HUES64 (cell line): ENCODE data around the gene AGPAT4.

Source experiments
- H3K27ac ChIP-seq: 2 replicates; pipeline ENCODE4 v1.7.0; 2013; ENCODE audit warnings: low read depth, low read length, inconsistent platforms
- H3K27me3 ChIP-seq: 2 replicates; pipeline ENCODE4 v1.6.1; 2013; ENCODE audit warnings: mild to moderate bottlenecking, low read length; ENCODE audit not compliant: insufficient read depth
- H3K36me3 ChIP-seq: 2 replicates; pipeline ENCODE4 v1.6.1; 2013; ENCODE audit warnings: mild to moderate bottlenecking, low read length; ENCODE audit not compliant: insufficient read depth
- H3K4me1 ChIP-seq: 2 replicates; pipeline ENCODE4 v1.6.1; 2013; ENCODE audit warnings: mild to moderate bottlenecking, low read length, moderate library complexity; ENCODE audit not compliant: insufficient read depth
- H3K4me3 ChIP-seq: 2 replicates; pipeline ENCODE4 v1.5.1; 2013; ENCODE audit warnings: mild to moderate bottlenecking, low read length, moderate library complexity
- H3K9ac ChIP-seq: 2 replicates; pipeline ENCODE4 v1.6.1; 2013; ENCODE audit warnings: mild to moderate bottlenecking, low read depth, low read length
- H3K9me3 ChIP-seq: 2 replicates; pipeline ENCODE4 v1.6.1; 2013; ENCODE audit warnings: low read depth, low read length; ENCODE audit not compliant: insufficient read depth
- WGBS: fragments of 150-250, 120-280 bp; methylation state at CpG from one replicate; pipeline ENCODE4 v1.1.7; 2013; ENCODE audit warnings: missing lambda C conversion rate; 5-methylcytosine and 5-hydroxymethylcytosine counted together

The AGPAT4 gene

GRCh38 chr6:161105408-161105807, 168.5 kb downstream of the AGPAT4 start:
- H3K9me3 ChIP-seq, result no peaks in the 10 kb centered on the region
- H3K4me1 ChIP-seq, result no peaks in the 10 kb centered on the region
- no peak overlapping the region for H3K9ac ChIP-seq
- no peak overlapping the region for H3K4me3 ChIP-seq
- no peak overlapping the region for H3K27ac ChIP-seq
- no peaks in the 10 kb centered on the region for H3K27me3 ChIP-seq
- WGBS, result 88% methylated on average over 2 of the region's 2 CpGs
- peaks cover 96% of the 10 kb centered on the region for H3K36me3 ChIP-seq

GRCh38 chr6:161104966-161105365, 168.9 kb downstream of the AGPAT4 start:
- Histone ChIP-seq H3K27me3 (no peaks in the 10 kb centered on the region), H3K27ac (no peak overlapping the region), H3K4me3 (no peak overlapping the region), H3K9me3 (no peaks in the 10 kb centered on the region), H3K9ac (no peak overlapping the region), H3K4me1 (no peaks in the 10 kb centered on the region), H3K36me3 (peaks cover 93% of the 10 kb centered on the region)

- Histone ChIP-seq H3K27me3 (no peaks in the 10 kb centered on the region), H3K36me3 (peaks cover 91% of the 10 kb centered on the region), H3K4me3 (no peak overlapping the region), H3K27ac (no peak overlapping the region), H3K9ac (no peak overlapping the region), H3K9me3 (no peaks in the 10 kb centered on the region), H3K4me1 (no peaks in the 10 kb centered on the region)
- 96% methylated on average over 4 of the region's 4 CpGs for WGBS
Observed at GRCh38 chr6:161103475-161103874, 170.4 kb downstream of the AGPAT4 start.

- H3K27ac ChIP-seq, result no peak overlapping the region
- no peaks in the 10 kb centered on the region for H3K9me3 ChIP-seq
- H3K36me3 ChIP-seq, result peaks cover 91% of the 10 kb centered on the region
- no peak overlapping the region for H3K4me3 ChIP-seq
- 91% methylated on average over 7 of the region's 7 CpGs for WGBS
- no peak overlapping the region for H3K9ac ChIP-seq
- H3K27me3 ChIP-seq, result no peaks in the 10 kb centered on the region
- H3K4me1 ChIP-seq, result no peaks in the 10 kb centered on the region
Observed at GRCh38 chr6:161101517-161101916, 172.3 kb downstream of the AGPAT4 start.

GRCh38 chr6:161100072-161100471, 173.8 kb downstream of the AGPAT4 start:
- Histone ChIP-seq H3K27me3 (no peaks in the 10 kb centered on the region), H3K36me3 (peaks cover 88% of the 10 kb centered on the region), H3K4me1 (peaks cover 5% of the 10 kb centered on the region; the same call in 1 of the 2 replicates), H3K4me3 (no peak overlapping the region), H3K27ac (no peak overlapping the region), H3K9me3 (no peaks in the 10 kb centered on the region), H3K9ac (no peak overlapping the region)
- WGBS, result 96% methylated on average over 8 of the region's 8 CpGs

- no peaks in the 10 kb centered on the region for H3K27me3 ChIP-seq
Observed at GRCh38 chr6:161095916-161096315, 177.9 kb downstream of the AGPAT4 start.

GRCh38 chr6:161094955-161095354, 178.9 kb downstream of the AGPAT4 start:
- no peak overlapping the region for H3K4me3 ChIP-seq
- no peak overlapping the region for H3K9ac ChIP-seq
- no peaks in the 10 kb centered on the region for H3K27me3 ChIP-seq
- H3K4me1 ChIP-seq, result peaks cover 14% of the 10 kb centered on the region; the same call in 1 of the 2 replicates
- peaks cover 91% of the 10 kb centered on the region for H3K36me3 ChIP-seq
- H3K27ac ChIP-seq, result no peak overlapping the region
- WGBS, result 89% methylated on average over 5 of the region's 5 CpGs
- no peaks in the 10 kb centered on the region for H3K9me3 ChIP-seq

More at GRCh38 chr6:161095916-161096315, 177.9 kb downstream of the AGPAT4 start:
- Histone ChIP-seq H3K9ac (no peak overlapping the region), H3K27ac (no peak overlapping the region), H3K4me3 (no peak overlapping the region), H3K4me1 (peaks cover 14% of the 10 kb centered on the region; the same call in 1 of the 2 replicates), H3K36me3 (peaks cover 90% of the 10 kb centered on the region), H3K9me3 (no peaks in the 10 kb centered on the region)

- 94% methylated on average over 6 of the region's 6 CpGs for WGBS
- H3K27ac ChIP-seq, result no peak overlapping the region
- H3K27me3 ChIP-seq, result no peaks in the 10 kb centered on the region
- H3K36me3 ChIP-seq, result peaks cover 94% of the 10 kb centered on the region
- H3K9ac ChIP-seq, result no peak overlapping the region
- H3K9me3 ChIP-seq, result no peaks in the 10 kb centered on the region
- H3K4me1 ChIP-seq, result peaks cover 14% of the 10 kb centered on the region; the same call in 1 of the 2 replicates
- no peak overlapping the region for H3K4me3 ChIP-seq
Observed at GRCh38 chr6:161091972-161092701, 181.7 kb downstream of the AGPAT4 start.

- Histone ChIP-seq H3K36me3 (peaks cover 95% of the 10 kb centered on the region), H3K4me3 (no peak overlapping the region), H3K4me1 (peaks cover 14% of the 10 kb centered on the region; the same call in 1 of the 2 replicates), H3K9me3 (no peaks in the 10 kb centered on the region), H3K27ac (no peak overlapping the region), H3K27me3 (no peaks in the 10 kb centered on the region), H3K9ac (no peak overlapping the region)
- WGBS, result 97% methylated on average over 4 of the region's 4 CpGs
Observed at GRCh38 chr6:161091151-161091550, 182.7 kb downstream of the AGPAT4 start.

GRCh38 chr6:161088676-161089328, 185.1 kb downstream of the AGPAT4 start:
- Histone ChIP-seq H3K27ac (no peak overlapping the region), H3K4me1 (no peaks in the 10 kb centered on the region), H3K27me3 (no peaks in the 10 kb centered on the region), H3K9me3 (no peaks in the 10 kb centered on the region), H3K9ac (no peak overlapping the region), H3K36me3 (peaks cover 96% of the 10 kb centered on the region), H3K4me3 (no peak overlapping the region)
- 88% methylated on average over 2 of the region's 2 CpGs for WGBS

GRCh38 chr6:161085246-161085645, 188.6 kb downstream of the AGPAT4 start:
- H3K4me3 ChIP-seq, result no peak overlapping the region
- no peaks in the 10 kb centered on the region for H3K4me1 ChIP-seq
- H3K9me3 ChIP-seq, result no peaks in the 10 kb centered on the region
- H3K27ac ChIP-seq, result no peak overlapping the region
- no peaks in the 10 kb centered on the region for H3K27me3 ChIP-seq
- WGBS, result 95% methylated on average over 5 of the region's 5 CpGs
- peaks cover 97% of the 10 kb centered on the region for H3K36me3 ChIP-seq
- no peak overlapping the region for H3K9ac ChIP-seq
